22Rv1 (cell line): Measurements from ENCODE around the gene MCF2L.

Experiments
- CTCF ChIP-seq: fragments of 450-650 bp; IDR thresholded peaks from 2 replicates; pipeline ENCODE4 v1.5.1; 2017; ENCODE audit warnings: mild to moderate bottlenecking
- ZFX ChIP-seq: fragments of 450-650 bp; IDR thresholded peaks from 2 replicates; pipeline ENCODE4 v1.6.1; 2017; ENCODE audit warnings: antibody characterized with exemption, borderline replicate concordance

DNA sequence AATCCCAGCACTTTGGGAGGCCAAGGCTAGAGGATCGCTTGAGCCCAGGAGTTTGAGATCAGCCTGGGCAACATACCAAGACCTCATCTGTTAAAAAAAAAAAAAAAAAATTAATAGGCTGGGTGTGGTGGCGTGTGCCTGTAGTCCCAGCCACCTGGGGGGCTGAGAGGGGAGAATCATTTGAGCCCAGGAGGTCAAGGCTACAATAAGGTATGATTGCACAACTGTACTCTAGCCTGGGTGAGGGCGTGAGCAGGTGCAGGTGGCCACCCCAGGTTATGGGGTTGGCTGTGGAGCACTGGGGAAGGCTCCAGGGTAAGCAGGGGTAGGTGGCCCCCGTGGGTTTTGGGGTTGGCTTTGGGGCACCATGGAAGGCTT, 33.9 kb downstream of the MCF2L start:
- no peak for TF ChIP-seq CTCF
- TF ChIP-seq ZFX = no peak
